Chondrocyte (in vitro differentiated cells): Measurements from ENCODE around the gene FBXW8. TPM values are rescaled to one million over a fixed set of nuclear protein-coding genes. Genes with fewer than 3 reads are reported as not detected.

Experiments used
- DNase-seq: peaks from one replicate; pipeline ENCODE4 v3.0.0; 2021; ENCODE audit warnings: mixed read lengths, low spot score
- H3K27ac Mint-ChIP-seq: one replicate; pipeline ENCODE4 v1.8.0; 2021; ENCODE audit warnings: mild to moderate bottlenecking, moderate library complexity, mixed read lengths; ENCODE audit not compliant: unreplicated experiment
- H3K27me3 Mint-ChIP-seq: 2 replicates; pipeline ENCODE4 v1.8.0; 2021; ENCODE audit warnings: low read depth, mixed read lengths
- H3K36me3 Mint-ChIP-seq: 2 replicates; pipeline ENCODE4 v1.8.0; 2021; ENCODE audit warnings: low read depth, mixed read lengths
- H3K4me1 Mint-ChIP-seq: 2 replicates; pipeline ENCODE4 v1.8.0; 2021; ENCODE audit warnings: low read depth, mild to moderate bottlenecking, mixed read lengths
- H3K4me3 Mint-ChIP-seq: one replicate; pipeline ENCODE4 v1.8.0; 2021; ENCODE audit warnings: mild to moderate bottlenecking, moderate library complexity, mixed read lengths; ENCODE audit not compliant: unreplicated experiment
- H3K9me3 Mint-ChIP-seq: 2 replicates; pipeline ENCODE4 v1.8.0; 2021; ENCODE audit warnings: low read depth, mixed read lengths
- total RNA-seq: library from RNA; stranded (reverse); gene quantifications from 3 replicates; pipeline ENCODE4 v1.2.1, GENCODE V29; 2021
- TF ChIP-seq, protein P1 (sequence below): fragments of 200-600 bp; sonication (generic); IDR thresholded peaks from 2 replicates; pipeline ENCODE4 v1.5.0; 2021; ENCODE audit warnings: antibody characterized with exemption, mild to moderate bottlenecking, moderate library complexity

FBXW8 gene
- total RNA-seq, 1 donor from 2014 or later: 30.3 TPM

- no peak for DNase-seq
- Mint-ChIP-seq H3K27me3 (no peaks in the 10 kb centered on the region), H3K9me3 (peaks cover 6% of the 10 kb centered on the region), H3K36me3 (peaks cover 3% of the 10 kb centered on the region), H3K27ac (no peak overlapping the region), H3K4me1 (peaks cover 59% of the 10 kb centered on the region), H3K4me3 (no peak overlapping the region)
- TF ChIP-seq, protein P1, sequence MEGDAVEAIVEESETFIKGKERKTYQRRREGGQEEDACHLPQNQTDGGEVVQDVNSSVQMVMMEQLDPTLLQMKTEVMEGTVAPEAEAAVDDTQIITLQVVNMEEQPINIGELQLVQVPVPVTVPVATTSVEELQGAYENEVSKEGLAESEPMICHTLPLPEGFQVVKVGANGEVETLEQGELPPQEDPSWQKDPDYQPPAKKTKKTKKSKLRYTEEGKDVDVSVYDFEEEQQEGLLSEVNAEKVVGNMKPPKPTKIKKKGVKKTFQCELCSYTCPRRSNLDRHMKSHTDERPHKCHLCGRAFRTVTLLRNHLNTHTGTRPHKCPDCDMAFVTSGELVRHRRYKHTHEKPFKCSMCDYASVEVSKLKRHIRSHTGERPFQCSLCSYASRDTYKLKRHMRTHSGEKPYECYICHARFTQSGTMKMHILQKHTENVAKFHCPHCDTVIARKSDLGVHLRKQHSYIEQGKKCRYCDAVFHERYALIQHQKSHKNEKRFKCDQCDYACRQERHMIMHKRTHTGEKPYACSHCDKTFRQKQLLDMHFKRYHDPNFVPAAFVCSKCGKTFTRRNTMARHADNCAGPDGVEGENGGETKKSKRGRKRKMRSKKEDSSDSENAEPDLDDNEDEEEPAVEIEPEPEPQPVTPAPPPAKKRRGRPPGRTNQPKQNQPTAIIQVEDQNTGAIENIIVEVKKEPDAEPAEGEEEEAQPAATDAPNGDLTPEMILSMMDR: no peak
Measured at GRCh38 chr12:116919247-116919661, 8.5 kb downstream of the FBXW8 start.

GRCh38 chr12:116919706-116920485 lies 9.1 kb downstream of the FBXW8 start:
- Mint-ChIP-seq H3K27ac (peak overlapping the region; percentile 34), H3K27me3 (no peaks in the 10 kb centered on the region), H3K9me3 (peaks cover 6% of the 10 kb centered on the region), H3K4me1 (peaks cover 66% of the 10 kb centered on the region), H3K36me3 (peaks cover 3% of the 10 kb centered on the region), H3K4me3 (no peak overlapping the region)
- no peak for DNase-seq
- TF ChIP-seq, protein P1: no peak

- TF ChIP-seq, protein P1: no peak
- Mint-ChIP-seq H3K9me3 (peaks cover 3% of the 10 kb centered on the region), H3K4me1 (peaks cover 67% of the 10 kb centered on the region), H3K36me3 (no peaks in the 10 kb centered on the region), H3K27ac (no peak overlapping the region), H3K27me3 (no peaks in the 10 kb centered on the region), H3K4me3 (no peak overlapping the region)
- DNase-seq: no peak
Measured at GRCh38 chr12:116920939-116921338, 10.2 kb downstream of the FBXW8 start.

DNA sequence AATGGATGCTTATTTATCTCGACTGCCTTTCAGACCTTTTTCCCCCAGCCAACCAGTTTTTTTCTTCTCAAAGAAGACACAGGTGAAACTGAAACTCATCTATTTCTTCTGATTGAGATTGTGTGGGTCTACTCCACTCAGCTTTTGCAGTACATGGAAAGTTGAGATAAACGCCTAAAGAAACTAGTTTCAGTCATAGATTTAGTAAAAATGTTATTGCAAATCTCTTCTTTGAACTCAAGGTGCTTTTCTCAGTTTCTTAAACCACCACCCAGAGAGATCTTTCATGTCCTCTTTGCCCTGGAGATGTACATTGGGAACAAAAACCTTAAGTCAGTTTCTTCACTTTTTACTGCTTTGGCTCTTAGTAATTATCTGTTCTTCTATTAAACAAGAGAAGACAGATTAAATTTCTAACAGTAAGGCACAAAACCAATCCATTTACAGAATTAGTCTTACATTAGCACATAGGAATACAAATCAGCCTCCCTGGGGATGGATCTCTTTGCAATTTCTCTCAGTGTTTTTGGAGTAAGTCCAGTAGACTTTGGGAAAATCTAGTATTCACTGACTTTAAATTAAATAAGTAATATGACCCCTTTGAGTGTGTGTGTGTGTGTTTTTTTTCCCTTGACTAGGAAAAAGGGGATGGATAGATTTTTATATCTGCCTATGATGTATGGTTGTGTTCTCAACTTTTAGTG lies 11.6 kb downstream of the FBXW8 start:
- peaks cover 71% of the 10 kb centered on the region for H3K4me1 Mint-ChIP-seq
- DNase-seq: no peak

More for the DNA sequence above, 11.6 kb downstream of the FBXW8 start:
- Mint-ChIP-seq H3K36me3 (no peaks in the 10 kb centered on the region), H3K9me3 (no peaks in the 10 kb centered on the region), H3K27me3 (no peaks in the 10 kb centered on the region), H3K4me3 (no peak overlapping the region), H3K27ac (peak overlapping the region; percentile 13)
- TF ChIP-seq, protein P1: no peak
